ENCODE data around the gene WNT7B. TPM values are rescaled to one million over a fixed set of nuclear protein-coding genes. Genes with fewer than 3 reads are reported as not detected.

Gene WNT7B
- total RNA-seq, 2 experiments from 2014 or later = not detected

DNA sequence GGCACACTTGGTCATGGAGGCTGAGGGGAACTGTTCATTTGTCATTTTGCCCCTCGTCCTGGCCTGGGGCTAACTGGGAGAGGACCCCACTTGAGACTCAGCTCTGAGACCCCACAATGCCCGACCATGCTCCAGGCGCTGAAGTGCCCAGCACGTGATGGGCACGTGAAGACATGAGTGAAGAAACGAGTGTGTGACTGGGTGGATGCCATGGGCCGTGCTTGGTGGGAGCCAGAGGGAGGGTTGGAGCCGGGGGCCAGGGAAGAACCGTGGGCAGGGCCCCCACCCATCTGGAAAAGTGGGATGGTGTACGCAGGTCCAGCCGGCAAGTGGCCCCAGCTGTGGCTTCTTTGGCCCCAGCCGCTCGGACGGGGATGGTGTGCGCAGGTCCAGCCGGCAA is 61.1 kb downstream of the WNT7B start:
- CTCF ChIA-PET = no interaction called here
- H3K36me3 Mint-ChIP-seq (ENCODE audit: low read depth) = no peaks in the 10 kb centered on the region
- H3K27me3 Mint-ChIP-seq = no peaks in the 10 kb centered on the region
- H3K4me3 Mint-ChIP-seq = no peak overlapping the region
- no peaks in the 10 kb centered on the region for H3K4me1 Mint-ChIP-seq
- POLR2A ChIA-PET = no interaction called here
- H3K27ac Mint-ChIP-seq = no peak overlapping the region
- H3K9me3 Mint-ChIP-seq = peaks cover 6% of the 10 kb centered on the region
- DNase-seq = no peak

DNA sequence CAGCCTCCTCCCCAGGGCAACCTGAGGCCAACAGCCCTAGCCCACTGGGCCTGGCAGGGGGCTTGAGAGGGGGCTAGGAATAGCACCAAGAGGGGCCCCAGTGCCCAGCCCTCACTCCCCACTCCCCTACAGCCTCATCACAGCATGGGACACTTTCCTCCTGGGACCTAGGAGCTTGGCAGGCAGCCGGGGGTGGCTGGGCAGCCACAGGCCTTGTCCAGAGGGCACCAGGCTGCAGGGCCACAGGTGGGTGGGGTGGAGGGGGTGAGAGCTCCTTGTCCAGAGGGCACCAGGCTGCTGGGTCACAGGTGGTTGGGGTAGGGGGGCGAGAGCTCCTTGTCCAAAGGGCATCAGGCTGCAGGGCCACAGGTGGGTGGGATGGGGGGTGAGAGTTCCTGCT is 61.8 kb downstream of the WNT7B start:
- H3K27me3 Mint-ChIP-seq = no peaks in the 10 kb centered on the region
- H3K27ac Mint-ChIP-seq = no peak overlapping the region
- H3K9me3 Mint-ChIP-seq = peaks cover 6% of the 10 kb centered on the region
- no peak for DNase-seq
- ChIA-PET CTCF (no interaction called here), POLR2A (no interaction called here)
- H3K4me1 Mint-ChIP-seq = no peaks in the 10 kb centered on the region
- no peaks in the 10 kb centered on the region for H3K36me3 Mint-ChIP-seq (ENCODE audit: low read depth)
- H3K4me3 Mint-ChIP-seq = no peak overlapping the region

DNA sequence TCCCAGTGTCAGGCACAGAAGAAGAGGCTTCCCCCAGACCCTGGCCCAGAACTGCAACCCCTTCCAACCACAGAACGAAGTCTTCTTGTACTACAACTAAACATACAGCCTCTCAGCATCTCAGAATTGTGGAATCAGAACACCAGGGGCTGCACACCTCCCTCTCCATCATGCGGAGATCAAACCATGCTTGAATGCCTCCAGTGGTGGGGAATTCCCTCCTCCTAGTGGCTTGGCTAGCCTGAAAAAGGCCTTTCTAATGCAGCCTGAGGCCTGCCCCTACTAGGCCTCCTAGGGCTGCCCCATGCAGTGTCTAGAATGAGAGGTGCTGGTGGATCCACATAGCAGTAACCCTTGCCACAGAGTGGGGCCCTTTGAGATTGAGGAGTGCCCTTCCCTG is 62.7 kb downstream of the WNT7B start:
- Mint-ChIP-seq H3K9me3 (peaks cover 6% of the 10 kb centered on the region), H3K27ac (no peak overlapping the region), H3K4me1 (no peaks in the 10 kb centered on the region), H3K36me3 (ENCODE audit: low read depth) (no peaks in the 10 kb centered on the region), H3K4me3 (no peak overlapping the region), H3K27me3 (no peaks in the 10 kb centered on the region)
- no peak for DNase-seq
- CTCF ChIA-PET = no interaction called here
- POLR2A ChIA-PET = no interaction called here

DNA sequence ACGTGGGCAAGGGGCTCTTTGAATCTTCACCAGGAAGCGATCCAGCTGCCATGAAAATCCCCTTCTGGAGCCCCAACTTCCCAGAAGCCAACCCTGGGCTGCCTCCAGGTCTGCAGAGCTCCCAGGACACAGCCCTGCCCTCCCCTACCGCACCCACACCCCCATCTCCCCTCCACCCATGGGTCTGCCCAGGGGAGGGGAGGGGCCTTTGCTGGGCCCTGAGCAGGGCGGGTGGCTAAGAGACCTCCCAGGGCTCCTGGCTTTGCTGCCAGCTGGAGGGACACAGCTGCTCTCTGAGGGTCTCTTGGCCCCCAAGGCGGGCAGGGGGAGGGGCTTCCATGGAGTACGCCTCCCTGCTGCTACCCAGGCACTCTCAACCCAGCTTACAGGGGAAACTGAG is 64.1 kb downstream of the WNT7B start:
- Mint-ChIP-seq H3K4me3 (no peak overlapping the region), H3K27ac (no peak overlapping the region), H3K27me3 (no peaks in the 10 kb centered on the region), H3K9me3 (peaks cover 6% of the 10 kb centered on the region), H3K4me1 (no peaks in the 10 kb centered on the region), H3K36me3 (ENCODE audit: low read depth) (no peaks in the 10 kb centered on the region)
- DNase-seq = no peak
- CTCF ChIA-PET = no interaction called here
- POLR2A ChIA-PET = no interaction called here

DNA sequence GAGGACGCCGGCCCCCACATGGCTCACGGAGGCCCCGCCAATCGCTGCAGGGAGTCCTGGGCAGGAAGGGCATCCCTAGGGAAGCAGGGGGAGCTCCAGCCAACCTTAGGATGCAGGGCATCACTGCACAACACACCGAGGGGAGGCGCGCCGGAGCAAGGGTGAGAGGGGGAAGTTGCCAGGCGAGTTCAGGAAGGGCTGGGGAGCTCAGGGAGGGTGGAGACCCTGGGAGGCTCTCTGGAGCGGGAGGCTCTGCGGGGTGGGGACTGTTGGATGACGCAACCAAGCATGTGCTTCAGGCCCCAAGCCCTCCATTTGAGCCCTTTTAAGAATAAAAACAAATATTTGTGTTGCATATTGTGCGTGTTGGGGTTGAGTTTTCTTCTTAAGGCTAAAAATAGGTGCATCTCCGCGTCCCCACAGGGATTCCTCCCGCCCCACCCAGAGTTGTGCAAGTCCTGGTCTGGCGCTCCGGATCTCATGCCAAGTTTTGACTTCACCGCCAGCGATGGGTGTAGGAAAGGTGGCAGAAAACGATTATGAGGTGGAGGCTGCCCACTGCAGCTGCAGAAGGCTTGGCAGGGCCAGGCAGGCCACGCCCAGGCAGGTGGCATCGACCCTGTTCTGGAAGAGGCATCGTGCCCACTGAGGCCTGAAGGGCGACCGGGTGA is 65.2 kb downstream of the WNT7B start:
- no peak overlapping the region for H3K27ac Mint-ChIP-seq
- peaks cover 6% of the 10 kb centered on the region for H3K9me3 Mint-ChIP-seq
- CTCF ChIA-PET = no interaction called here
- no peaks in the 10 kb centered on the region for H3K27me3 Mint-ChIP-seq
- no peak overlapping the region for H3K4me3 Mint-ChIP-seq
- DNase-seq = no peak
- H3K36me3 Mint-ChIP-seq (ENCODE audit: low read depth) = no peaks in the 10 kb centered on the region
- POLR2A ChIA-PET = no interaction called here
- no peaks in the 10 kb centered on the region for H3K4me1 Mint-ChIP-seq

DNA sequence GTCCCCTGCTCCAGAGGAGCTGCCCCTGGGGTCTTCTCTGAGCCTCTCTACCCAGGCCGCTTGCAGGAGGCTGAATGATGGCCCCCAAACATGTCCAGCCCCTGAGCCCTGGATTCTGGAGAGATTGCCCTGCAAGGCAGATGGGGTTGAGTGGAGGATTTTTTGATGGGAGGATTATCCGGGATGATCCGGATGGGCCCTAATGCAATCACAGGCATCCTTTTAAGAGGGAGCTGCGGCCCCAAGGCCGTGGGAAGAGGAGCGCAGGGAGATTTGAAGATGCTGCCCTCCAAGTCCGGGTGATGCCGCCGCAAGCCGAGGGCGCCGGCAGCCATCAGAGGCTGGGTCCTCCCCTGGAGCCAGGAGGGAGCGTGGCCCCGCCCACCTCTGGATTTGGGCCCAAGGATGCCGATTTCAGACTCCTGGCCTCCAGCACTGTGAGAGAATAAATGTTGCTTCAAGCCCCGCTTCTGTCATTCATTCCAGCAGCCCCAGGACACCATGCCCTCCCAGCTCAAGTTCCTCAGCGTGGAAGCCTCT is 66.0 kb downstream of the WNT7B start:
- Mint-ChIP-seq H3K4me1 (no peaks in the 10 kb centered on the region), H3K27me3 (no peaks in the 10 kb centered on the region), H3K36me3 (ENCODE audit: low read depth) (no peaks in the 10 kb centered on the region), H3K4me3 (no peak overlapping the region), H3K27ac (no peak overlapping the region), H3K9me3 (peaks cover 6% of the 10 kb centered on the region)
- CTCF ChIA-PET = no interaction called here
- POLR2A ChIA-PET = no interaction called here
- no peak for DNase-seq

DNA sequence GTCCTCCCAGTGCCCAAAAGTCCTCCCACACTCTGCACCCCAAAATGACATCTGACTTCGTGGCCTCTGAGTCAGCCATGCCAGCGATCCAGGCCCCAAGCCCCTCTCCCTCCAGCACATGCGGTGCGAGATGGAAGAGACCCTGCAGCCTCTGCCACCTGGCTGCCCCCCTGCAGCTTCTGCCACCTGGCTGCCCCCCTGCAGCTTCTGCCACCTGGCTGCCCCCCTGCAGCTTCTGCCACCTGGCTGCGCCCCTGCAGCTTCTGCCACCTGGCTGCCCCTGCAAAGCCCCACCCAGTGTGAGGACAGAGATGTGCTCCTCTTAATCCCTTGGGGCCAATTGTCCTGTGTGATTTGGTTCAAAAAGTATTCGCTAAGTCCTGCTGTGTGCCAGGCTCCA is 68.0 kb downstream of the WNT7B start:
- CTCF ChIA-PET = interaction anchor here (0.7 kb wide), 1 partner anchor 919 kb away, joined by 3 read pairs; no protein-coding TSS in a partner anchor
- Mint-ChIP-seq H3K27ac (no peak overlapping the region), H3K27me3 (peaks cover 8% of the 10 kb centered on the region), H3K4me1 (no peaks in the 10 kb centered on the region), H3K9me3 (peaks cover 1% of the 10 kb centered on the region), H3K4me3 (no peak overlapping the region), H3K36me3 (ENCODE audit: low read depth) (no peaks in the 10 kb centered on the region)
- POLR2A ChIA-PET = no interaction called here
- no peak for DNase-seq

DNA sequence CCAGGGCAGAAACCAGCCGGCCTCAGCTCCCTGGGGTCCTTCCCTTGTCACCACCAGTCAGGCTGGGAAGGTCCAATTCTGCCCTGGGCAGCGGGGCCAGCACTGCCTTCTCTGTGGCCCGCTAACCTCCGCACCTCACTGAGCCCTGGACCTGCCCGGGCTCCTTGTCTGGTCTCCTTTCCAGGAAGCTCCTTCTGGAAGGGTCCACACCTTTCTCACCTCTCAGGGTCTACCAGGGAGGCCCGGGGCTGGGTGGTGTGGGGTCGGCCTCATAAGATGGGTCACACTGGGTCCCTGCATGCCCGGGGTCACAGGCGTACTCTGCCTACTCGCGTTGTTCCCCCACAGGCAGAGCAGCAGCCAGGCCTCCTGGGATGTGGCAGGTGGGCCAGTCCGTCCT is 69.0 kb downstream of the WNT7B start:
- ChIA-PET POLR2A (no interaction called here), CTCF (no interaction called here)
- Mint-ChIP-seq H3K36me3 (ENCODE audit: low read depth) (no peaks in the 10 kb centered on the region), H3K27me3 (peaks cover 8% of the 10 kb centered on the region), H3K27ac (no peak overlapping the region), H3K4me1 (no peaks in the 10 kb centered on the region), H3K9me3 (no peaks in the 10 kb centered on the region), H3K4me3 (no peak overlapping the region)
- no peak for DNase-seq

DNA sequence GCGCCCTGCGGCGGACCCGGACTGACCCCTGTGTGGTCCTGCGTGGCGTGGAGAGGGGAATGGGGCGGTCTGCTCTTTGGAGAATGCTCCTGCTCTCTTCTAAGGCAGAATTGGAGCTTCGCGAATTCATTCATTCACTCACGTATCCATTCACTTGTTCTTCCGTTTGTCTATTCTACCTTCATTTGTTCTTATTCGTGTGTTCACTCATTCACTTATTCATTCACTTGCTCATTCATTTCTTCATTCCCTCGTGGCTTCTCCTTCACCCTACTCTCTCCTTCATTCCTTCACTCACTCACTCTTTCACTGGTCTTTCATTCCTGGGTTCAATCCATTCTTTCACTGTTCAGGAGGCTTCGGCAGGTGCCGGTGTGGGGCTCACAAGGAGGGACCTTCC is 69.6 kb downstream of the WNT7B start:
- peaks cover 12% of the 10 kb centered on the region for H3K27me3 Mint-ChIP-seq
- H3K4me3 Mint-ChIP-seq = no peak overlapping the region

DNA sequence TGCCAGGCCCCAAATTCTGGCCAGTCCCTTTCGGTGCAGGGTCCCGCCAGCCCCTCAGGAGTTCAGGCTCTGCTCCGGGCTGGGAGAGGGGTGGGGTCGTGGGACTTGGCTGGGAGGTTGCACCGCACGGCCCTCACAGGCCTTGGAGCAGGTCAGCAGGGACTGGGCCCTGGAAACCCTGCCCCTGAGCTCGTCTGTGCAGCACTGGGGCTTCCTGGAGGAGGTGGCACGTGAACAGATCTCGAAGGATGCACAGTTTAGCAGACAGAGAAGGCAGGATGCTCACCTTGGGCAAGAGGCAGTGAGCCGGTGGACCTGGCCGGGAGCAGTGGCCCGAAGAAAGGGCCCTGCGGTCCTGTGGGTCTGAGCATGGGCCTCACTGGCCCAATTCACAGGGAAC is 70.0 kb downstream of the WNT7B start:
- POLR2A ChIA-PET = no interaction called here
- H3K36me3 Mint-ChIP-seq (ENCODE audit: low read depth) = no peaks in the 10 kb centered on the region

More for the DNA sequence above, 69.6 kb downstream of the WNT7B start:
- DNase-seq = no peak
- H3K27ac Mint-ChIP-seq = no peak overlapping the region
- H3K4me1 Mint-ChIP-seq = no peaks in the 10 kb centered on the region
- ChIA-PET CTCF (no interaction called here), POLR2A (no interaction called here)
- H3K36me3 Mint-ChIP-seq (ENCODE audit: low read depth) = no peaks in the 10 kb centered on the region
- H3K9me3 Mint-ChIP-seq = no peaks in the 10 kb centered on the region

DNA sequence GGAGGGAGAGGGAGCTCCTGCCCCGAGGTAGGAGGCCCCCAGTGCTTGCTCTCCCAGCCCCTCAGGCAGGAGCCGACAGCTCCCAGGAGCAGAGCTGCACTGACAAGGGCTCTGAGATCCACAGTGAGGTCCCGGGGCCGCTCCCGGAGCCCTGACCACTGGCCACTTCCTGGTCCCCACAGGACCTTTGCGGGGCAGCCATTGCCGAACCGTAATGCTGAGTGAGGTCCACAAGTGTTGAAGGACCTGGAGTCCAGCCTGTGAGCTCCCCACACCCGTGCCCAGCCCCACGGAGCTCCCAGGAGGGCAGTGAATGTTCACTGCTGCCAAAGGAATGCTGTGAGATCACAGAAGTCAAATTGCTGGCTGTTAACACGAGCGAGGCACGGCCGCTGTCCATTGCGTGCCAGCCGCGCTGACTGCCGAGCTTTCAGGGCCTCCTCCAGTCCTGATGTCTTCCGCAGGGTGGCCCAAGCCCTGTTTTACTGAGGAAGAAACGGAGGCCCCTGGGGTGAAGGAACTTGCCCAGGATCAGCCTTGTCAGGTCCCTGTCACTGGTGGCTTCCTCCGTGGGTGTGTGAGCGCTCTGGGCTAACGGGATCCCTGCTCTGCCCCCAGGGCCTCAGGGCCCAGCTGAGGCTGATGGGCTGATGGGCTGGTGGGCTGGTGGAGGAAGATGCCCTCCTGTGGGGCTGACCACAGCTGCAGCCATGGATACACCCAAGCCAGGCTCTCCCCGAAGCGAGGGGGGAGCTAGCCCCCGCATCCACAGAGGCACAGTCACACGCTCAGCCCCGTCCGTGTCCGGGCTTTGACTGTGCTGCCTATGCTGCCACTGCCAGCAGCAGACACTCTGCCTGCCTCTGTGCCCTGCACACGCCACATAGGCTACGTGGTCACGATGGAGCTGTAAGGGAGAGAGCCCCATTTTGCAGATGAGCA is 70.8 kb downstream of the WNT7B start:
- peaks cover 12% of the 10 kb centered on the region for H3K27me3 Mint-ChIP-seq
- no peaks in the 10 kb centered on the region for H3K36me3 Mint-ChIP-seq (ENCODE audit: low read depth)
- DNase-seq = no peak
- H3K4me1 Mint-ChIP-seq = no peaks in the 10 kb centered on the region
- H3K27ac Mint-ChIP-seq = no peak overlapping the region
- ChIA-PET POLR2A (no interaction called here), CTCF (interaction anchor here (0.5 kb wide), 1 partner anchor 75 kb away, joined by 3 read pairs; no protein-coding TSS in a partner anchor)
- no peak overlapping the region for H3K4me3 Mint-ChIP-seq
- no peaks in the 10 kb centered on the region for H3K9me3 Mint-ChIP-seq

More for the DNA sequence above, 70.0 kb downstream of the WNT7B start:
- peaks cover 12% of the 10 kb centered on the region for H3K27me3 Mint-ChIP-seq
- H3K4me3 Mint-ChIP-seq = no peak overlapping the region
- no peaks in the 10 kb centered on the region for H3K4me1 Mint-ChIP-seq
- CTCF ChIA-PET = no interaction called here
- H3K9me3 Mint-ChIP-seq = no peaks in the 10 kb centered on the region
- no peak for DNase-seq
- no peak overlapping the region for H3K27ac Mint-ChIP-seq

DNA sequence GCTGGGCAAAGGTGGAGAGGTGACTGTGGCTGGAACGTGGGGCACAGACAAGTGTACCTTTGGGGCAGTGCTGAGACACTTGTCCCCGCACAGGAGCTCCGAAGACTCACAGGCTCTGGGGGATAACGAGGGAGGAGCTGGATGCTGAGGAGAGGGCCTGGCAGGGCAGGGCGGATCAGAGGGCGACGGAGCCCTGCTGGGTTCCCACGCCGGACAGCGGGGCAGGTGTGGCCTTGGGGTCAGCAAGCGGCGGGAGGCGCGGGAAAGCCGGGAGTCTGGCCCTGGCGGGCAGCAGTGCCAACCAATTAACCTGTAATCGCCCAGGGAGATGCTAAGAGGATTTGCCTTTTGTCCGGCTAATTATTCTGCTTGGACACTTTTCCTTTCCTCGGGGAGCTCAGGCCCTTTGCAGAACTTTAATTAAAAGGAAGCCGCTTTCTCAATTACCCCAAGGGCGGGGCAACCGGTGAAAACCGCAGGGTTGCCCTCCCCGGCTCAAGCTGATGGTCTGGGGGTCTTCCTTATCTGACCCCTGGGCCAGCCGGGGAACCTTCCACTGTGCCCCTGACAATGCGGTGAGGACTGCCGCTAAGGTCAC is 71.5 kb downstream of the WNT7B start:
- peaks cover 12% of the 10 kb centered on the region for H3K27me3 Mint-ChIP-seq
- H3K27ac Mint-ChIP-seq = no peak overlapping the region
- H3K9me3 Mint-ChIP-seq = no peaks in the 10 kb centered on the region
- ChIA-PET CTCF (interaction anchor here (0.5 kb wide), 1 partner anchor 76 kb away, joined by 3 read pairs; no protein-coding TSS in a partner anchor), POLR2A (no interaction called here)
- no peaks in the 10 kb centered on the region for H3K36me3 Mint-ChIP-seq (ENCODE audit: low read depth)
- no peaks in the 10 kb centered on the region for H3K4me1 Mint-ChIP-seq
- H3K4me3 Mint-ChIP-seq = no peak overlapping the region
- DNase-seq = no peak

DNA sequence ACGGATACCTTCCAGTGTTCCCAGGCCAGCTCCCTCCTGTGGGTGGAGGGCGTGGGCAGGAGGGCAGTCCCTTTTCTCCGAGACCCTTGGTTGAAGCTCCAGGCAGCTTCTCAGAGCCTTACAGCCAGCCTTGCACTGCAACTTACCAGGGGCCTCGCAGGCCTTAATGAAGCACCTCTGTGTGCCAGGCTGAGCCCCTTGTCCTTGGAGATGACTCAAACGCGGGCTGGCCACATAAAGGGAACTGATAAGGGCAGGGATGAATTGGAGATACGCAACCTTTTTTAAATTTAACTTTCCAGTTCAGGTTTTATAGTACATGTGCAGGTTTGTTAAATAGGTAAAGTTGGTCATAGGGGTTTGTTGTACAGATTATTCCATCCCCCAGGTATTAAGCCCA is 72.7 kb downstream of the WNT7B start:
- no peaks in the 10 kb centered on the region for H3K4me1 Mint-ChIP-seq
- no peak overlapping the region for H3K4me3 Mint-ChIP-seq
- peaks cover 17% of the 10 kb centered on the region for H3K27me3 Mint-ChIP-seq
- no peak for DNase-seq
- CTCF ChIA-PET = no interaction called here
- no peak overlapping the region for H3K27ac Mint-ChIP-seq
- no peaks in the 10 kb centered on the region for H3K36me3 Mint-ChIP-seq (ENCODE audit: low read depth)
- POLR2A ChIA-PET = no interaction called here
- H3K9me3 Mint-ChIP-seq = no peaks in the 10 kb centered on the region

Measured in activated CD4-positive, alpha-beta memory T cell treated with anti-CD3 and anti-CD28 coated beads, Interleukin-2, amount 10 ng/mL, durations not matched to agents 7 days and 5 days (primary cell).